Peyer's patch (tissue), 4 donors: ENCODE measurements around the gene CDH23. TPM values are rescaled to one million over a fixed set of nuclear protein-coding genes. Genes with fewer than 3 reads are reported as not detected.
A peak's percentile ranks its signal among the peaks of the same experiment; 100 is the strongest.

Source experiments
- DNase-seq, 3 donors: peaks; one replicate each; pipeline ENCODE4 v3.0.0-alpha.2; 2017 to 2019
- H3K27ac ChIP-seq, 4 donors: fragments of 200-600 bp; sonication (generic); one replicate each; pipeline ENCODE4 v1.5.1; 2016 to 2019
- H3K27me3 ChIP-seq, 2 donors: fragments of 200-600 bp; sonication (generic); one replicate each; pipeline ENCODE4 v1.5.1; 2019
- H3K36me3 ChIP-seq, 3 donors: fragments of 200-600 bp; sonication (generic); one replicate each; pipeline ENCODE4 v1.5.1; 2016 to 2019
- H3K4me1 ChIP-seq, 4 donors: fragments of 200-600 bp; sonication (generic); one replicate each; pipeline ENCODE4 v1.5.1; 2016 to 2019
- H3K4me3 ChIP-seq, 4 donors: fragments of 200-600 bp; sonication (generic); 1 replicate in 3 of 4; 2 replicates in 1 of 4; pipeline ENCODE4 v1.5.1; 2016 to 2019; ENCODE audit warnings: mild to moderate bottlenecking in 1 of 4
- H3K9me3 ChIP-seq, 4 donors: fragments of 200-600 bp; sonication (generic); one replicate each; pipeline ENCODE4 v1.5.1; 2016 to 2019; ENCODE audit warnings: mild to moderate bottlenecking in 1 of 4
- POLR2A ChIP-seq, 2 donors: fragments of 450-650 bp; IDR thresholded peaks; one replicate each; pipeline ENCODE4 v1.5.1; 2017; ENCODE audit warnings: antibody characterized with exemption in 2 of 2, mild to moderate bottlenecking in 2 of 2, moderate library complexity in 2 of 2
- total RNA-seq, 4 donors: library from RNA; depleted of rRNA; stranded (reverse); fragments of >200 nt; gene quantifications; one replicate each; pipeline ENCODE4 v1.1.0, GENCODE V29; 2016
- TF ChIP-seq, protein P1 (sequence below), 6 experiments: fragments of 450-650 bp in 4 of 6; fragments of 200-600 bp in 2 of 6; sonication (generic) in 1 of 6; IDR thresholded peaks; one replicate each; pipeline ENCODE4 v1.5.1; 2017 to 2019; ENCODE audit warnings: antibody characterized with exemption in 6 of 6, mild to moderate bottlenecking in 3 of 6, moderate library complexity in 1 of 6

CDH23 gene
- total RNA-seq, 4 donors from 2014 or later = 3.2 to 9.9 (median 5.4) TPM

DNA sequence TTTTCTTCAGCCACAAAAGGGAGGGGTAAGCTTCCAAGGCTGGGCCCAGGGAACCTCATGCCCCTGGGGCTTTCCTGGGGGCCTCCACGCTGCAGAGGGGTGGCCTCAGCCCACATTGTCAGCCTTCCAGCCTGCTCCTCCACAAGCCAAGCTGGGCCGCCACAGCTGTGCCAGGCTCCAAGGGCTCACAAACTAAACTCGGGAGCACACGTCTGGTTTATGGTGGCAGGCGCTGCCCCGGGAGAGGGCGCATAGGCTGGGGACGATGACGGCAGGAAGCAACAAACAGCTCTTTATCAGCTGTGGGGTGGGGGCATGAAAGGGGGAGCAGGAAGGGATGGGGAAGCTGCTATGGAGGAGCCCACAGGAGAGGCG, 6.3 kb upstream of the CDH23 start:
- H3K4me3 ChIP-seq = no peak overlapping the region
- no peak overlapping the region for H3K27ac ChIP-seq
- H3K4me1 ChIP-seq = no peaks in the 10 kb centered on the region
- H3K9me3 ChIP-seq = no peaks in the 10 kb centered on the region
- H3K27me3 ChIP-seq = no peaks in the 10 kb centered on the region
- no peaks in the 10 kb centered on the region for H3K36me3 ChIP-seq
- TF ChIP-seq, protein P1, sequence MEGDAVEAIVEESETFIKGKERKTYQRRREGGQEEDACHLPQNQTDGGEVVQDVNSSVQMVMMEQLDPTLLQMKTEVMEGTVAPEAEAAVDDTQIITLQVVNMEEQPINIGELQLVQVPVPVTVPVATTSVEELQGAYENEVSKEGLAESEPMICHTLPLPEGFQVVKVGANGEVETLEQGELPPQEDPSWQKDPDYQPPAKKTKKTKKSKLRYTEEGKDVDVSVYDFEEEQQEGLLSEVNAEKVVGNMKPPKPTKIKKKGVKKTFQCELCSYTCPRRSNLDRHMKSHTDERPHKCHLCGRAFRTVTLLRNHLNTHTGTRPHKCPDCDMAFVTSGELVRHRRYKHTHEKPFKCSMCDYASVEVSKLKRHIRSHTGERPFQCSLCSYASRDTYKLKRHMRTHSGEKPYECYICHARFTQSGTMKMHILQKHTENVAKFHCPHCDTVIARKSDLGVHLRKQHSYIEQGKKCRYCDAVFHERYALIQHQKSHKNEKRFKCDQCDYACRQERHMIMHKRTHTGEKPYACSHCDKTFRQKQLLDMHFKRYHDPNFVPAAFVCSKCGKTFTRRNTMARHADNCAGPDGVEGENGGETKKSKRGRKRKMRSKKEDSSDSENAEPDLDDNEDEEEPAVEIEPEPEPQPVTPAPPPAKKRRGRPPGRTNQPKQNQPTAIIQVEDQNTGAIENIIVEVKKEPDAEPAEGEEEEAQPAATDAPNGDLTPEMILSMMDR (IDR thresholded peaks at IDR 0.05) = no peak
- TF ChIP-seq POLR2A (IDR thresholded peaks at IDR 0.05) = no peak
- DNase-seq = peak in 1 of 3 donors; percentile 19

GRCh38 chr10:71390921-71391690, 5.6 kb upstream of the CDH23 start:
- no peak overlapping the region for H3K27ac ChIP-seq
- no peaks in the 10 kb centered on the region for H3K36me3 ChIP-seq
- H3K4me3 ChIP-seq = no peak overlapping the region
- H3K9me3 ChIP-seq = no peaks in the 10 kb centered on the region
- no peaks in the 10 kb centered on the region for H3K27me3 ChIP-seq
- peak in 1 of 3 donors; percentile 30 for DNase-seq
- TF ChIP-seq, protein P1 (IDR thresholded peaks at IDR 0.05) = no peak
- no peak for TF ChIP-seq POLR2A (IDR thresholded peaks at IDR 0.05)
- H3K4me1 ChIP-seq = peaks cover 0 to under 1% (median 0%) of the 10 kb centered on the region in 4 donors

DNA sequence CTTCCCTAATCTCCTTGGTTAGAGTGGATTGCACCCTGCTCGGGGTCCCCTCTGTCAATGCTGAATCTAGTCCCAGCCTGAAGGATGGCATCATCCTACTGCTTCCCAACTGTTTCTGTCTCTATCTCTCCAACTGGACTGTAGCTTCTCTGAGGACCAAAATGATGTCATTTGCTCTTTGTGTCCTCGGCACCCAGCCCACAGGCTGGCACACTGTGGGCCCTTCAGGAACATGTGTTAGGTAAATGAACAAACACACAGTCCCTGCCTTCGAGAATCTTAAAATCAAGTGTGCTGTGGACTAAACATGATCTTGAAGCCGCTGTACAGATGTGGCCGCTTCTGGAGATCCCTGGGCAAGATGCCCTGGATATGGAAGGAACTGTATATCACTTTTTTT, 5.0 kb upstream of the CDH23 start:
- H3K36me3 ChIP-seq = no peaks in the 10 kb centered on the region
- no peak overlapping the region for H3K27ac ChIP-seq
- no peaks in the 10 kb centered on the region for H3K27me3 ChIP-seq
- TF ChIP-seq, protein P1 (IDR thresholded peaks at IDR 0.05) = no peak
- no peak for TF ChIP-seq POLR2A (IDR thresholded peaks at IDR 0.05)
- H3K4me3 ChIP-seq = no peak overlapping the region
- no peaks in the 10 kb centered on the region for H3K9me3 ChIP-seq
- H3K4me1 ChIP-seq = peaks cover 0 to 7% (median under 1%) of the 10 kb centered on the region in 4 donors
- no peak for DNase-seq

DNA sequence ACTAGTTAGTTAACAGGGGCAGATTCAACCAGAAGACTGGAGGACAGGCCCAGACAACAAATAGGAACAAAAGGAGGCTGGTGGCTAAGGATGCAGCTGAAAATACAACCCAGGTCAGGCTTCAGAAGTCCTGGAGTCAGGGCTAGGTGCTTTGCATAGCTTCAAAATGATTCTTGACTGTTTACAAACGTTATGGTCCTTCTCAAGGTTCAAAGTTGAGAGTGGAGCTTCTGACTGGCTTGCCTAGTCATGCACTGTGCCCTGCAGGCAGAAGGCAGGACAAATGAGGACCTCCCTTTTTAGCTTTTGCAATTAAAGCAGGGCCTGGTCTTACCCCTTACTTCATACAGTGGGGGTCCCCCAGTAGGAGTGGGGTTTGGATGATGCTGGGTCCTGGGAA, 4.4 kb upstream of the CDH23 start:
- Histone ChIP-seq H3K9me3 (no peaks in the 10 kb centered on the region), H3K27me3 (no peaks in the 10 kb centered on the region), H3K36me3 (no peaks in the 10 kb centered on the region), H3K27ac (no peak overlapping the region), H3K4me3 (no peak overlapping the region), H3K4me1 (peaks cover 0 to 12% (median 4%) of the 10 kb centered on the region in 4 donors)
- DNase-seq = no peak
- TF ChIP-seq, protein P1 (IDR thresholded peaks at IDR 0.05) = no peak
- no peak for TF ChIP-seq POLR2A (IDR thresholded peaks at IDR 0.05)

DNA sequence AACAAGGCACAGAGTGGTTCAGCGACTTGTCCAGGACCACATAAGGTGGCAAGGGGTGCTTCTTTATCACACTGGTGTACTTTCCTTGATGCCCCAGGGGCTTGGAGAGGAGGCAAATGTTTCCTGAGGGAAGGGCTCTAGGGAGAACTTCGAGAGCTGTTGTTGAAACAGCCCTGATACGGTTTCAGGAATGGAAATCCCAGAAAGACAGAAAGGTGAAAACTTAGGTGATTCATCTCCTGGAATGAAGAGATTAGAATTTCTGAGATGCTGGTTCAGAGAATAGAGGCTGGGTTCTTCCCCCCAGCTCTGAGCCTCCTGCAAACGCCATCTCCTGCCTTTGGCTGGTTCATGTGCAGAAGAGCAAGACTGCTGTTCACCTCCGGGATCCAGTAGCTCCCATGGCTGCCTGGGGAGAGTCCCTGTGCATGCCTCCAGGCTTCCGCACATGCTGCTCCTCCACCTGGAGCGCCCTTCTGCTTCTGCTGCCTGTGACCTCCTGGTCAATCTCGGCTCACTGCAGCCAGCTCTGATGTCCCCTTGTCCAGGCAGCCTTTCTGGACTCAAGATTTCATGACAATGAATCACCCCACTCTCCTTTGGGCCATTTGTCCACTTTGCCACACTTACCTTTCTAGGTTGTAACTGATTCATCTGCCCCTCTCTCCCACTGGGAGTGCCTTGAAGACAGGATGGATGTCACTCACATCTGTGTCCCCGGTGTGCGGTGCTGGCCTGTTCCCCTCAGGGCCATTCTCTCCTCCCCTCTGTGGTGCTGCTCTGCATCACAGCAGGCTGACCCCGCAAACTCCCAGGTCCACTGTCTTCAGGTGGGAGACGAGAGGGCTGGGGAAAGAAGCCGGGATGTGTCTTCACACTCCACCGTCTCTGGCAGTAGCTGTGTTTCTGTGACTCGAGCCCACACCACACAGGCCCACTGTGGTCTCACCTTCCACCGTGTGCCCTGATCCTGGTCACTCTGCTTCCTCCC, 3.6 kb upstream of the CDH23 start:
- Histone ChIP-seq H3K4me1 (peaks cover 0 to 20% (median 10%) of the 10 kb centered on the region in 4 donors), H3K36me3 (no peaks in the 10 kb centered on the region), H3K27me3 (peaks cover 0 to 4% of the 10 kb centered on the region in 2 donors), H3K4me3 (no peak overlapping the region), H3K9me3 (no peaks in the 10 kb centered on the region), H3K27ac (no peak overlapping the region)
- TF ChIP-seq, protein P1 (IDR thresholded peaks at IDR 0.05) = no peak
- no peak for TF ChIP-seq POLR2A (IDR thresholded peaks at IDR 0.05)
- peak in 1 of 3 donors; percentile 40 for DNase-seq
